Measurements from ENCODE around the gene HPSE2.

HPSE2 gene

GRCh38 chr10:98489561-98490481, 745.8 kb downstream of the HPSE2 start:
- TF ChIP-seq TAF1 (IDR thresholded peaks at IDR 0.05; ENCODE audit: borderline replicate concordance, insufficient read depth, low read length) = no peak
- no peak for TF ChIP-seq POLR2AphosphoS5 (IDR thresholded peaks at IDR 0.05; ENCODE audit: low read depth, low read length)
- no peak for TF ChIP-seq FOXP2 (optimal IDR thresholded peaks at IDR 0.05; ENCODE audit: borderline replicate concordance, extremely low read depth, extremely low read length, insufficient read depth)
- TF ChIP-seq, protein P1, sequence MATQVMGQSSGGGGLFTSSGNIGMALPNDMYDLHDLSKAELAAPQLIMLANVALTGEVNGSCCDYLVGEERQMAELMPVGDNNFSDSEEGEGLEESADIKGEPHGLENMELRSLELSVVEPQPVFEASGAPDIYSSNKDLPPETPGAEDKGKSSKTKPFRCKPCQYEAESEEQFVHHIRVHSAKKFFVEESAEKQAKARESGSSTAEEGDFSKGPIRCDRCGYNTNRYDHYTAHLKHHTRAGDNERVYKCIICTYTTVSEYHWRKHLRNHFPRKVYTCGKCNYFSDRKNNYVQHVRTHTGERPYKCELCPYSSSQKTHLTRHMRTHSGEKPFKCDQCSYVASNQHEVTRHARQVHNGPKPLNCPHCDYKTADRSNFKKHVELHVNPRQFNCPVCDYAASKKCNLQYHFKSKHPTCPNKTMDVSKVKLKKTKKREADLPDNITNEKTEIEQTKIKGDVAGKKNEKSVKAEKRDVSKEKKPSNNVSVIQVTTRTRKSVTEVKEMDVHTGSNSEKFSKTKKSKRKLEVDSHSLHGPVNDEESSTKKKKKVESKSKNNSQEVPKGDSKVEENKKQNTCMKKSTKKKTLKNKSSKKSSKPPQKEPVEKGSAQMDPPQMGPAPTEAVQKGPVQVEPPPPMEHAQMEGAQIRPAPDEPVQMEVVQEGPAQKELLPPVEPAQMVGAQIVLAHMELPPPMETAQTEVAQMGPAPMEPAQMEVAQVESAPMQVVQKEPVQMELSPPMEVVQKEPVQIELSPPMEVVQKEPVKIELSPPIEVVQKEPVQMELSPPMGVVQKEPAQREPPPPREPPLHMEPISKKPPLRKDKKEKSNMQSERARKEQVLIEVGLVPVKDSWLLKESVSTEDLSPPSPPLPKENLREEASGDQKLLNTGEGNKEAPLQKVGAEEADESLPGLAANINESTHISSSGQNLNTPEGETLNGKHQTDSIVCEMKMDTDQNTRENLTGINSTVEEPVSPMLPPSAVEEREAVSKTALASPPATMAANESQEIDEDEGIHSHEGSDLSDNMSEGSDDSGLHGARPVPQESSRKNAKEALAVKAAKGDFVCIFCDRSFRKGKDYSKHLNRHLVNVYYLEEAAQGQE (IDR thresholded peaks at IDR 0.05; ENCODE audit: insufficient read depth in 1 of 2, low read depth in 2 of 2, low read length in 2 of 2) = no peak
- TF ChIP-seq SIN3A (IDR thresholded peaks at IDR 0.05; ENCODE audit: borderline replicate concordance, insufficient read depth, low read length) = no peak

DNA sequence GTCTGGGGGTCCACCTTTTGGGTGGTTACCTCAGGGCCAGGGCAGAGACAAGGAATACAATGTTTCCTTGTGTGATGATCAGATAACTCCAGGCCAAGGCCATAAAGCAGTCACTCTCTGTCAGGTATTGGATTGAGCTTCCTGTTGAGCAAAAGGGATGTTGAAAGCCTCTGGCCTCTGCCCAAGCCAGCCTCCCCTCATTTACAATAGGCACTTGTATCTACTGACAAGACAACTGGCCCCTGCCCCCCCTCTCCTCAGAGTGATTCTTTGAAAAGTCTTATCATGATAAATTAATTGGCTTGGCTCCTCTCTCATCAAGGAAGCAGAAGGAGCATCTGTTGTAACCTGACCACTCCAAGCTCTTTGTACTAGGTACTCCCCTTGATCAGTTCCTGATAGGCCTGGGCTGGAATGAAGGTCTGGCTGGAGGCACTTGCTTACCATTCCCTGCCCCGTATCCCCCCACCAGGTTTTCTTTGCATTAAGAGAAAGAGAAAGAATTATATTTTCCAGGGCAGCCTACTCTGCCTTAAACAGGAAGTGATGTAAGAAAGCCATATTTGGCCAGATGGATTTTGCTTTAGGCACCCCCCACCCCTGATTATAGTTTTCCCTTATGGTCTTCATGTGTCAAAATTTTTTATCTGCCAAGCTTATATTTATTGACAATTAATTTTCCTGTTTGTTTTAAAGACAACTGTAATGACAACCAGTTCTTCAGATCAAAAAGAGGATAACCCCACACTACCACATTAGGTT, 746.8 kb downstream of the HPSE2 start:
- TF ChIP-seq, protein P1 (IDR thresholded peaks at IDR 0.05; ENCODE audit: insufficient read depth in 1 of 2, low read depth in 2 of 2, low read length in 2 of 2) = no peak
- TF ChIP-seq SIN3A (IDR thresholded peaks at IDR 0.05; ENCODE audit: borderline replicate concordance, insufficient read depth, low read length) (no peak), TAF1 (IDR thresholded peaks at IDR 0.05; ENCODE audit: borderline replicate concordance, insufficient read depth, low read length) (no peak), POLR2AphosphoS5 (IDR thresholded peaks at IDR 0.05; ENCODE audit: low read depth, low read length) (no peak), FOXP2 (optimal IDR thresholded peaks at IDR 0.05; ENCODE audit: borderline replicate concordance, extremely low read depth, extremely low read length, insufficient read depth) (no peak)

DNA sequence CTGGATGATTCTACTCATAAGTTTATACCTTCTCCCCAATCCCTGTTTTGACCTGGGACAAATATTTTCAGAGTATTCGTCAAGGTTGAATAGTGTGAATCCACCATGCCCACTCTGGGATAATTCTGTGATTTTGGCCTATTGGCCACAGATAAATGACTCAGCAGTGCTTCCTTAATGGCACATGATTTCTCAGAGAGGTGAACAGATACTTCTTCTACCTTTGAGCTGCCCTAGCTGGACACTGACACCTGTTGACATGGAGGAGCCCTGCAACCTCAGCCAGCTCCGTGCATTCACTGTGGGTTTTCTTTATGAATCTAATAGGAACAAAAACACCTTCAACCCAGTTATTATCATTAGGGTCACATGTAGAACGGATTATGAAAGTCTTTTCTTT, 748.0 kb downstream of the HPSE2 start:
- TF ChIP-seq, protein P1 (IDR thresholded peaks at IDR 0.05; ENCODE audit: insufficient read depth in 1 of 2, low read depth in 2 of 2, low read length in 2 of 2) = no peak
- TF ChIP-seq SIN3A (IDR thresholded peaks at IDR 0.05; ENCODE audit: borderline replicate concordance, insufficient read depth, low read length) (no peak), TAF1 (IDR thresholded peaks at IDR 0.05; ENCODE audit: borderline replicate concordance, insufficient read depth, low read length) (no peak), POLR2AphosphoS5 (IDR thresholded peaks at IDR 0.05; ENCODE audit: low read depth, low read length) (no peak), FOXP2 (optimal IDR thresholded peaks at IDR 0.05; ENCODE audit: borderline replicate concordance, extremely low read depth, extremely low read length, insufficient read depth) (no peak)

- TF ChIP-seq, protein P1 (IDR thresholded peaks at IDR 0.05; ENCODE audit: insufficient read depth in 1 of 2, low read depth in 2 of 2, low read length in 2 of 2) = no peak
- no peak for TF ChIP-seq TAF1 (IDR thresholded peaks at IDR 0.05; ENCODE audit: borderline replicate concordance, insufficient read depth, low read length)
- no peak for TF ChIP-seq SIN3A (IDR thresholded peaks at IDR 0.05; ENCODE audit: borderline replicate concordance, insufficient read depth, low read length)
- no peak for TF ChIP-seq POLR2AphosphoS5 (IDR thresholded peaks at IDR 0.05; ENCODE audit: low read depth, low read length)
- TF ChIP-seq FOXP2 (optimal IDR thresholded peaks at IDR 0.05; ENCODE audit: borderline replicate concordance, extremely low read depth, extremely low read length, insufficient read depth) = no peak
These were observed 749.2 kb downstream of the HPSE2 start for GRCh38 chr10:98486421-98486820.

Measured in PFSK-1 (cell line).